LNCAP (cell line): ENCODE measurements around the gene FBXO8.

Source experiments
- TF ChIP-seq, protein P1 (sequence below): fragments of 450-650 bp; IDR thresholded peaks from 2 replicates; pipeline ENCODE4 v1.5.1; 2017; ENCODE audit warnings: mild to moderate bottlenecking

Gene FBXO8

DNA sequence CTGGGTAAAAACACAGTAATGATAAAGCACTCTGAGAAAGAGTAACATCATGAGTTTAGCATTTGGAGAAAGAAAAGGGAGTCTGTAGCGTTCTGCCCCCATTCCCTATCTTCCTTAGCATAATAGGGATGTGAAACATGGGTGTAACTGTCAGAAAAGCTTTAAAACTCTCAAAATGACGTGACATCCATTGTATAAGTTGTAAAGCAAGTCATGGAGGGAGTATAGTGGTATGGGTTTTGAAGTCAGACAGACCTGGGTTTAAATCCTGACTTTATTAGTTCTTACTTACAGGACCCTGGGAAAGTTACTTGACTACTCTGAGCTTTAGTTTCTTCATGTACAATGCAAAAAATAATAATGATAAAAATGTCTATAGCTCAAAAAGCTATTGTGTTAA, 17.1 kb downstream of the FBXO8 start:
- TF ChIP-seq, protein P1, sequence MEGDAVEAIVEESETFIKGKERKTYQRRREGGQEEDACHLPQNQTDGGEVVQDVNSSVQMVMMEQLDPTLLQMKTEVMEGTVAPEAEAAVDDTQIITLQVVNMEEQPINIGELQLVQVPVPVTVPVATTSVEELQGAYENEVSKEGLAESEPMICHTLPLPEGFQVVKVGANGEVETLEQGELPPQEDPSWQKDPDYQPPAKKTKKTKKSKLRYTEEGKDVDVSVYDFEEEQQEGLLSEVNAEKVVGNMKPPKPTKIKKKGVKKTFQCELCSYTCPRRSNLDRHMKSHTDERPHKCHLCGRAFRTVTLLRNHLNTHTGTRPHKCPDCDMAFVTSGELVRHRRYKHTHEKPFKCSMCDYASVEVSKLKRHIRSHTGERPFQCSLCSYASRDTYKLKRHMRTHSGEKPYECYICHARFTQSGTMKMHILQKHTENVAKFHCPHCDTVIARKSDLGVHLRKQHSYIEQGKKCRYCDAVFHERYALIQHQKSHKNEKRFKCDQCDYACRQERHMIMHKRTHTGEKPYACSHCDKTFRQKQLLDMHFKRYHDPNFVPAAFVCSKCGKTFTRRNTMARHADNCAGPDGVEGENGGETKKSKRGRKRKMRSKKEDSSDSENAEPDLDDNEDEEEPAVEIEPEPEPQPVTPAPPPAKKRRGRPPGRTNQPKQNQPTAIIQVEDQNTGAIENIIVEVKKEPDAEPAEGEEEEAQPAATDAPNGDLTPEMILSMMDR: no peak

DNA sequence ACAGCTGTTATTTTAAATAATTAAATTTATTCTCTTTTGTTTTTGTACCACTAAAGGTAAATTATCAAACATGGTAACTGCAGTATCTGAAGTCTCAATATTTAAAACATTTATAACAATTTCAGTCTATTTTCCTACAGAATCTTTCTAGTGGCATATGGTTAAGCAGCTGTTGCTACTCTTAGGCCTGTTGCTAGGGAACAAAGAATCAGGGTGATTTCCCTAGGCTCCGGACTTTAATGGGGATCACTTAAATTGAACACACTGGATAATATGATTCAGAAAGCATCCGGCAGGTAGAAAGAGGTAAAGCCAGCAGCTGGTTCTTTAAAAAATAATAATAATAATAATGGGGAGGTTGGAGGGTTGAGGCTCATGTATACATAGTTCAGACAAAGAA, 17.6 kb downstream of the FBXO8 start:
- TF ChIP-seq, protein P1: no peak

DNA sequence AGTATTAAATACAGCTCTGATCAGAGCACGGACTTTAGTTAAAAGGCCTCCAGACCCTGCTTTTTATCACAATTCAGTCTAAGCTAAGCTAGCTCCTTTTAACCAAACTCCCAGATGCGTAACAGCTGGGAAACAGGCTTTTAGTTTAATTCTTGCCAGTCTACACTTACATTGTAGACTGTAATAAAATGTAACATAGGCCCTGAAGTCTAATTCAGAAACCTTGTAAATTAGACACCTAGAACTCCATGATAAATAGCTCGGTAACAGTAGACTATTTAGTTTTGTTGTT, 20.1 kb downstream of the FBXO8 start:
- TF ChIP-seq, protein P1: no peak

DNA sequence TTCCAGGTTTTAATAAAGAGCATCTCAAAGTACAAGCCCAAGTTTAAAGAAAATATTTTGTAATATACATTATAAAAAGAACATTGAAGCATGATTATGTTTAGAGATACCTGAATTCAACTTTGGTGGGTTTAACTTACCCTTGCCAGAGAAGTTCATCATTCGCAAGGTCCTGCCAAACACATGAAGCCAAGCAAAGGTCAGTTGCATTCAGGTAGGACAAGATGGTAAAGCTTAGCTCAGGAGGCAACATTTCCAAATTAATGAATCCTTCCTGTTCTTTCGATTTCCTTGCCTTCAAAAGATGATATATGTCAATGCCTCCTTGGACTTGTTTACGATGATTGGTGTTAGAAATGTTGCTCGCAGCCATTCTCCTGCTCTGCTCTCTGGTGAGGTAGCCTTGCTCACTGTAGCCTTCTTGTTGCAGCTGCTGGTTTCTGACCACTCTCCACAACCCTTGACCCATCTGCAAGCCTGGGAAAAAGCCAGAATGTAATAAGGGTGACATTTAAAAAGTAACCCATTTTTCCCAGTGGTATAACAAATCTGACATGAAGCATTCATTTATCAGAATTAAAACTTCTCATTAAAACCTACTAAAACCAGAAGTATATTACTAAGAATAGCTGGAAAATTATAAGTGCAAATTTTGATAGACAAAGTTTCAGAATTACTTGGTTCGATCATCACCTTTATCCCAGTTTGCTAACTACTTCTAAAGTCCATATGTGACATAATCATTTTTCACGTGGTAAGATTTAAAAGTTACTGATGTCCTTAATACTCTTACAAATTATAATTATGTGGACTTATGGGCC, 20.6 kb downstream of the FBXO8 start:
- TF ChIP-seq, protein P1: no peak

DNA sequence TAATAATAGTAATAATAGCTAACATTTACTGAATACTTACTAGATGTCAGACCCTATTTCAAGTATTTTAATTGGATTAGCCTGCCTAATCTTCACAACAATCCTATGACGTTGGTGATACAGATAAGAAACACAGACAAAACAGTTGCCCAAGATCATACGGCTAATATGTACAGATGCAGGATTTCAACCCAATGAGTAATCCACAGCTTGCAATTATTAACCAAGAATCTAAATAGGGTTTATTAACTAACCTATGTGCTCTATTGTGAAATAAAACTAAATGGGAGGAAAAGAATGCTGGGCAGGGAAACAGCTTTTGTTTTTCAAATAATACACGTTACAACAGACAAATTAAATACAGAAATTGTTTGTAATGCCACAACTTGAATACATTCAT, 23.4 kb downstream of the FBXO8 start:
- TF ChIP-seq, protein P1: no peak

DNA sequence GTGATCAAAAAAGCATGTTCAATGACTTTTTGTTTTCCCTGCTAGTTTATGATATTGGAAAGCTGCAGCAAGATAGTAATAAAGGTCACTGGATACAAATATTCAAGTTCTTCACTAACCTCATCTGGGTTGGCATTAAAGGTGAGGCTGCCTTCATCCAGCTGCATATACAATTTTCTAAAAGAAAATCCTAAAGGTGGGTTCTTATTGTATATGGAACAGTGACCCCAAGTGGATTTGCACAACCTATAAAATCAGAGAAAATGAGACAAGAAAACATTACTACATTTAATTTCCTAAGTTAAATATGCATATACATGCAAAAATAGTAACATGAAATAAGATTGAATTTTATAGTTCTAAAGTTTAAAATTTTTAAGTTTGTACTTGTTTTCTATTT, 23.9 kb downstream of the FBXO8 start:
- TF ChIP-seq, protein P1: no peak

DNA sequence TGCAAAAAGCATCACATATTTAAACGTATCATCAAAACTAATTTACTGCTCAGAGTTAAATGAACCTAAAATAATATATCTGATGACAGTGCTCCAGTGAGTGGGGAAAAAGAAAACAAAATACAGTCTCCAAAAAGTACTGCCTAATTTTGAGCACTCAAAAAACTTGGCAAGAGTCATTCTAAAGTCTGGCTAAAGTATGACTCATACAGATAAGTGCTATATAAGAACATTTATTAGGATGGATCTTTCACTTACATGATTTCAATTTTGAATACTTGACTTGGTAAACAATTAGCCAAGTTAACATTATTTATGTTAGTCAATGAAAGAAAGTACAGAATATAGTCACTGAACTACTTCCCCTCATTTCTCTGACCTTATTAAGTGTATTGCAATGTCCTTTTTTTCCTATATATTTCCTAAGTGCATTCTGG, 27.2 kb downstream of the FBXO8 start:
- TF ChIP-seq, protein P1: no peak

DNA sequence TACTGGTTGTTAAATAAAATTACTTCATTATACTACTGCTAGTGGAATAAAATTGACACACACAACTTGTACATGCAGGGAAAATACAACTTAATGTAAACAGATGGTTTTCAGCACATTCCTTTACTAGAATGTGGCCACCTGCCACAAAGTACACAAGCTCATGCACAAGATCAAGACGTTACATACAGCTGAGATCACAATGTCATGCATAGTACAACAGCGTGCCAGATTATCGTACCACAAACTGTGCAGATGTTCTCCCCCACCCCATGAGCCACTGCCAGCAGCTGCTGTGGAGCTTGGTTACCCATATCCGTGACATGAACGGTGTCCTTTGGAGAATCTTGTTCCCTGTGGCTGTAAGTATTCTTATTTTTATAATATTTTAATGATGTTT, 27.7 kb downstream of the FBXO8 start:
- TF ChIP-seq, protein P1: no peak
